ENCODE measurements around the gene CFAP77. TPM values are rescaled to one million over a fixed set of nuclear protein-coding genes. Genes with fewer than 3 reads are reported as not detected.
"Not testable (repeated sequence)": the region's sequence is repeated elsewhere in the genome, so short reads cannot be mapped to it uniquely, and the experiment has no call there.

The CFAP77 gene
- not detected in 2 replicates for polyA plus RNA-seq (2014; cell fraction: cytosol; rRNA removed)
- polyA plus RNA-seq (2014; cell fraction: nucleus; rRNA removed) = not detected in 2 replicates

- peak; percentile 40 for DNase-seq (ENCODE audit: low spot score)
These were observed at the start of gene CFAP77 for GRCh38 chr9:132409828-132410528. CFAP77 (plus strand) TSS chr9:132410211; CDS start chr9:132410272, 61 bp downstream.

- no peak for DNase-seq (ENCODE audit: low spot score)
These were observed 45.9 kb upstream of the CFAP77 start for GRCh38 chr9:132364068-132364467.

GRCh38 chr9:132365986-132366385 is 44.0 kb upstream of the CFAP77 start:
- no peak for DNase-seq (ENCODE audit: low spot score)

- DNase-seq (ENCODE audit: low spot score) = no peak
These were observed 43.5 kb upstream of the CFAP77 start for GRCh38 chr9:132366481-132366880.

GRCh38 chr9:132367613-132368313 is 42.2 kb upstream of the CFAP77 start:
- no peak for DNase-seq (ENCODE audit: low spot score)

GRCh38 chr9:132369421-132369820 is 40.6 kb upstream of the CFAP77 start:
- DNase-seq (ENCODE audit: low spot score) = no peak

- no peak for DNase-seq (ENCODE audit: low spot score)
These were observed 39.4 kb upstream of the CFAP77 start for GRCh38 chr9:132370592-132370991.

GRCh38 chr9:132372177-132373095 is 37.6 kb upstream of the CFAP77 start:
- no peak for DNase-seq (ENCODE audit: low spot score)

- not testable (repeated sequence) for DNase-seq (ENCODE audit: low spot score)
These were observed 32.2 kb upstream of the CFAP77 start for GRCh38 chr9:132377769-132378168.

- not testable (repeated sequence) for DNase-seq (ENCODE audit: low spot score)
These were observed 31.6 kb upstream of the CFAP77 start for GRCh38 chr9:132378416-132378815.

- no peak for DNase-seq (ENCODE audit: low spot score)
These were observed 28.0 kb upstream of the CFAP77 start for GRCh38 chr9:132381966-132382541.

- no peak for DNase-seq (ENCODE audit: low spot score)
These were observed 26.5 kb upstream of the CFAP77 start for GRCh38 chr9:132383462-132383883.

GRCh38 chr9:132384376-132384775 is 25.6 kb upstream of the CFAP77 start:
- DNase-seq (ENCODE audit: low spot score) = no peak

- DNase-seq (ENCODE audit: low spot score) = no peak
These were observed 22.9 kb upstream of the CFAP77 start for GRCh38 chr9:132387133-132387532.

GRCh38 chr9:132390966-132391365 is 19.0 kb upstream of the CFAP77 start:
- no peak for DNase-seq (ENCODE audit: low spot score)

GRCh38 chr9:132391449-132391848 is 18.6 kb upstream of the CFAP77 start:
- DNase-seq (ENCODE audit: low spot score) = no peak

GRCh38 chr9:132395560-132395959 is 14.5 kb upstream of the CFAP77 start:
- no peak for DNase-seq (ENCODE audit: low spot score)

GRCh38 chr9:132401824-132402223 is 8.2 kb upstream of the CFAP77 start:
- DNase-seq (ENCODE audit: low spot score) = no peak

- no peak for DNase-seq (ENCODE audit: low spot score)
These were observed 5.7 kb upstream of the CFAP77 start for GRCh38 chr9:132404228-132404881.

GRCh38 chr9:132406554-132407122 is 3.4 kb upstream of the CFAP77 start, which contains the start of gene TTF1:
TTF1 (minus strand) TSS chr9:132406840; CDS start chr9:132402821, 4,019 bp downstream.
- DNase-seq (ENCODE audit: low spot score) = peak; percentile 90
